GM12878 (cell line): ENCODE measurements around the gene HERC4. TPM values are rescaled to one million over a fixed set of nuclear protein-coding genes. Genes with fewer than 3 reads are reported as not detected.

Experiments
- ATAC-seq: fragments of 200-7000 bp; cut with Tn5 transposase; 3 replicates; pipeline ENCODE4 v1.9.1; 2020; ENCODE audit warnings: mild to moderate bottlenecking, moderate library complexity
- BruUV-seq: library from RNA; stranded (reverse); fragments of 400-500 nt; replicated peaks from 2 replicates; lab custom pipeline; 2021; lab: Mats Ljungman, UMichigan
- CTCF ChIA-PET: fragments of 300-600 bp; sonication (Branson Sonifier 250); formaldehyde crosslinking; extraction: SDS; loops from one replicate; lab custom pipeline; 2021; ENCODE audit warnings: inconsistent platforms; lab: Yijun Ruan, JAX
- POLR2A ChIA-PET: fragments of 350-600 bp; formaldehyde crosslinking; extraction: SDS; loops from one replicate; lab custom pipeline; 2021; ENCODE audit warnings: inconsistent platforms; lab: Charles Lee
- RAD21 ChIA-PET: fragments of 300-600 bp; sonication (Branson Sonifier 250); formaldehyde crosslinking; loops from one replicate; lab custom pipeline; 2023; ENCODE audit warnings: antibody characterized with exemption; ENCODE audit not compliant: unreplicated experiment; lab: Charles Lee
- SMC1A ChIA-PET: fragments of 300-600 bp; sonication (Branson Sonifier 250); formaldehyde crosslinking; loops from one replicate; lab custom pipeline; 2023; ENCODE audit not compliant: unreplicated experiment, uncharacterized antibody; lab: Charles Lee
- DNase-seq: peaks from one replicate; pipeline ENCODE4 v3.0.0-alpha.2; 2011; ENCODE audit warnings: low read depth, low spot score
- FAIRE-seq: peaks from 3 replicates; lab custom pipeline; 2011; peaks lifted over from hg19 to GRCh38; lab: Jason Lieb, UNC
- H2AFZ ChIP-seq: 2 replicates; pipeline ENCODE4 v1.6.0; 2011; ENCODE audit warnings: low read depth, low read length, control low read depth; ENCODE audit not compliant: control insufficient read depth
- H3K27ac ChIP-seq: 2 replicates; pipeline ENCODE4 v1.5.1; 2011; ENCODE audit warnings: control low read depth; ENCODE audit not compliant: control insufficient read depth, insufficient read depth
- H3K27me3 ChIP-seq, 2 experiments: replicated peaks in 1 of 2; 2 replicates each; pipeline versions ENCODE4 v1.6.0 to v1.6.1; 2011; ENCODE audit warnings: low read length in 1 of 2; ENCODE audit not compliant: control insufficient read depth in 2 of 2, insufficient read depth in 2 of 2
- H3K36me3 ChIP-seq, 2 experiments: 2 replicates each; pipeline ENCODE4 v1.5.1; 2011; ENCODE audit warnings: low read length in 1 of 2; ENCODE audit not compliant: control insufficient read depth in 2 of 2, insufficient read depth in 2 of 2
- H3K4me1 ChIP-seq: 2 replicates; pipeline ENCODE4 v1.6.1; 2011; ENCODE audit warnings: mild to moderate bottlenecking, low read length, moderate library complexity, mixed read lengths; ENCODE audit not compliant: control insufficient read depth, insufficient read depth
- H3K4me2 ChIP-seq: 2 replicates; pipeline ENCODE4 v1.6.0; 2011; ENCODE audit warnings: control low read depth; ENCODE audit not compliant: control insufficient read depth, insufficient read depth
- H3K4me3 ChIP-seq: fragments of 200-600 bp; sonication (generic); 2 replicates; pipeline ENCODE4 v1.5.1; 2016
- H3K79me2 ChIP-seq: 2 replicates; pipeline ENCODE4 v1.6.0; 2011; ENCODE audit warnings: low read length; ENCODE audit not compliant: control insufficient read depth, insufficient read depth
- H3K9ac ChIP-seq: 2 replicates; pipeline ENCODE4 v1.8.0; 2011; ENCODE audit warnings: low read length, control low read depth, mixed read lengths; ENCODE audit not compliant: control insufficient read depth, insufficient read depth
- H3K9me3 ChIP-seq: replicated peaks from 3 replicates; pipeline ENCODE4 v1.5.1; 2011; ENCODE audit warnings: mild to moderate bottlenecking, low read length; ENCODE audit not compliant: control insufficient read depth, insufficient read depth
- H4K20me1 ChIP-seq: 2 replicates; pipeline ENCODE4 v1.6.0; 2011; ENCODE audit not compliant: control insufficient read depth, insufficient read depth
- E4F1 ChIP-seq: fragments of 450-650 bp; IDR thresholded peaks from 2 replicates; pipeline ENCODE4 v1.6.1; 2018; ENCODE audit warnings: borderline replicate concordance, mild to moderate bottlenecking; ENCODE audit not compliant: partially characterized antibody
- EP300 ChIP-seq, 2 experiments: fragments of 150-350 bp in 1 of 2; IDR thresholded peaks; 2 replicates each; pipeline ENCODE4 v1.6.1; 2011 to 2012; ENCODE audit warnings: low read depth in 2 of 2, low read length in 2 of 2, borderline replicate concordance in 1 of 2, improper control_type of control experiment in 1 of 2, inconsistent platforms in 1 of 2; ENCODE audit not compliant: control insufficient read depth in 1 of 2
- JUNB ChIP-seq: IDR thresholded peaks from 2 replicates; pipeline ENCODE4 v1.6.1; 2016; ENCODE audit warnings: antibody characterized with exemption, mild to moderate bottlenecking
- KAT2A ChIP-seq: conservative IDR thresholded peaks from 2 replicates; pipeline ENCODE4 v1.6.1; 2011; ENCODE audit warnings: low read depth, low read length; ENCODE audit not compliant: control insufficient read depth
- MTA2 ChIP-seq: fragments of 450-650 bp; IDR thresholded peaks from 2 replicates; pipeline ENCODE4 v1.6.1; 2016; ENCODE audit warnings: low read depth, mild to moderate bottlenecking, moderate library complexity
- RCOR1 ChIP-seq: conservative IDR thresholded peaks from 2 replicates; pipeline ENCODE4 v1.6.1; 2012; ENCODE audit warnings: low read depth, low read length, improper control_type of control experiment
- SPI1 ChIP-seq: IDR thresholded peaks from 2 replicates; pipeline ENCODE4 v1.6.1; 2011; ENCODE audit warnings: low read depth, mild to moderate bottlenecking, low read length, moderate library complexity, borderline replicate concordance; ENCODE audit not compliant: insufficient read depth
- USF2 ChIP-seq: IDR thresholded peaks from 2 replicates; pipeline ENCODE4 v1.6.1; 2011; ENCODE audit warnings: low read depth, low read length, improper control_type of control experiment, borderline replicate concordance
- YBX1 ChIP-seq: fragments of 450-650 bp; IDR thresholded peaks from 2 replicates; pipeline ENCODE4 v1.6.1; 2016; ENCODE audit warnings: antibody characterized with exemption
- WGBS: methylation state at CpG from one replicate; pipeline ENCODE4 v1.1.6; 2016; ENCODE audit warnings: low lambda C conversion rate; ENCODE audit not compliant: insufficient replicate concordance, insufficient coverage; ENCODE audit errors: missing lambda C conversion rate; 5-methylcytosine and 5-hydroxymethylcytosine counted together
- in situ Hi-C: fragments of 300-500 bp; cut with MboI; formaldehyde crosslinking; loops from 9 replicates; pipeline ENCODE4 v1.14.3; 2018; ENCODE audit warnings: mixed read lengths
- intact Hi-C: fragments of 100-400 bp; cut with micrococcal nuclease; formaldehyde crosslinking; loops from one replicate; pipeline ENCODE4 v1.14.2; 2022; ENCODE audit not compliant: unreplicated experiment
- polyA plus RNA-seq, 11 experiments: library from polyadenylated mRNA; depleted of rRNA in 4 of 11; unstranded in 6 of 11; stranded (reverse) in 5 of 11; fragments of >200 nt; fragmentation: Nextera tagmentation in 4 of 11; fragmentation: Illumina TruSeq in 1 of 11; extraction: Ambion mirVana in 4 of 11; extraction: Trizol in 1 of 11; gene quantifications; 1 replicate in 1 of 11; 2 replicates in 10 of 11; pipeline versions ENCODE4 v1.2.1 to v1.2.3, GENCODE V29; 2011 to 2016; ENCODE audit warnings: inconsistent platforms in 2 of 11, missing spikeins in 2 of 11, low read depth in 1 of 11
- total RNA-seq, 4 experiments: library from RNA; depleted of rRNA in 3 of 4; stranded (reverse); fragments of >200 nt in 3 of 4; fragmentation: Illumina TruSeq in 1 of 4; extraction: Trizol in 1 of 4; gene quantifications; 2 replicates each; pipeline versions ENCODE4 v1.2.1 to v1.2.3, GENCODE V29; 2013 to 2021

HERC4 gene
- total and polyA plus RNA-seq, 10 of the 15 experiments (the other 5 are each of a cell fraction or from before 2014, with no cell fraction given) = 9.7 to 36.8 (median 23.4) TPM

- WGBS = 4% methylated on average over 1 of the region's 1 CpG
- H3K27ac ChIP-seq = no peak overlapping the region
- no peaks in the 10 kb centered on the region; a peak in 1 of 4 replicates for H3K27me3 ChIP-seq
- no peak overlapping the region for H2AFZ ChIP-seq
- no peaks in the 10 kb centered on the region for H3K36me3 ChIP-seq
- FAIRE-seq = no peak
- BruUV-seq = no TSS peak
- H3K79me2 ChIP-seq = no peaks in the 10 kb centered on the region
- ChIA-PET RAD21 (interaction anchor here (1.4 kb wide), 1 partner anchor 74 kb away, joined by 6 read pairs; no protein-coding TSS in a partner anchor), CTCF (interaction anchor here (0.6 to 2.6 kb wide), 5 partner anchors 68 to 222 kb away, joined by 3 to 13 read pairs (median 5); no protein-coding TSS in a partner anchor)
- H3K4me3 ChIP-seq = no peak overlapping the region
- no peak for TF ChIP-seq MTA2
- TF ChIP-seq, all 136 proteins: peak for 0
- no peak for DNase-seq
- POLR2A ChIA-PET = no interaction called here
- no peaks in the 10 kb centered on the region for H3K9me3 ChIP-seq
- ATAC-seq = no peak
- intact Hi-C loops = loop anchor here (2.0 to 5.0 kb wide), 2 partner anchors 73 to 125 kb away; no protein-coding TSS in a partner anchor
- SMC1A ChIA-PET = interaction anchor here (1.0 to 1.6 kb wide), 3 partner anchors 17 to 222 kb away, joined by 3 to 4 read pairs (median 4); no protein-coding TSS in a partner anchor
- no peak overlapping the region for H3K9ac ChIP-seq
- no peak overlapping the region for H3K4me2 ChIP-seq
- in situ Hi-C loops = no loop called here
- H3K4me1 ChIP-seq = peaks cover 2% of the 10 kb centered on the region; the same call in 1 of the 2 replicates
- no peaks in the 10 kb centered on the region for H4K20me1 ChIP-seq
Observed at GRCh38 chr10:68083953-68084352, 8.9 kb upstream of the HERC4 start.

- no peaks in the 10 kb centered on the region for H3K79me2 ChIP-seq
- no peaks in the 10 kb centered on the region for H4K20me1 ChIP-seq
- H3K4me2 ChIP-seq = no peak overlapping the region
- BruUV-seq = no TSS peak
- FAIRE-seq = no peak
- in situ Hi-C loops (no loop called here), intact Hi-C loops (loop anchor here (2.0 to 5.0 kb wide), 2 partner anchors 74 to 126 kb away; no protein-coding TSS in a partner anchor)
- no peaks in the 10 kb centered on the region; a peak in 1 of 4 replicates for H3K27me3 ChIP-seq
- no peaks in the 10 kb centered on the region for H3K9me3 ChIP-seq
- 43% methylated on average over 1 of the region's 1 CpG for WGBS
- ChIA-PET SMC1A (interaction anchor here (0.7 to 1.6 kb wide), 7 partner anchors 15 to 295 kb away, joined by 3 to 6 read pairs (median 4); no protein-coding TSS in a partner anchor), POLR2A (no interaction called here), CTCF (interaction anchor here (1.0 to 2.6 kb wide), 6 partner anchors 73 to 219 kb away, joined by 3 to 13 read pairs (median 6); no protein-coding TSS in a partner anchor), RAD21 (interaction anchor here (0.9 to 1.4 kb wide), 4 partner anchors 73 to 228 kb away, joined by 4 to 6 read pairs (median 6); no protein-coding TSS in a partner anchor)
- H2AFZ ChIP-seq = no peak overlapping the region
- no peak for DNase-seq
- no peaks in the 10 kb centered on the region for H3K4me1 ChIP-seq
- H3K36me3 ChIP-seq = no peaks in the 10 kb centered on the region
- no peak for ATAC-seq
- H3K4me3 ChIP-seq = no peak overlapping the region
- no peak overlapping the region for H3K27ac ChIP-seq
- no peak overlapping the region for H3K9ac ChIP-seq
- TF ChIP-seq YBX1 = no peak
- no peak for TF ChIP-seq EP300 (IDR thresholded peaks at IDR 0.05; ENCODE audit: borderline replicate concordance in 1 of 2, control insufficient read depth in 1 of 2, low read depth in 2 of 2, low read length in 2 of 2)
- no peak for TF ChIP-seq SPI1
- TF ChIP-seq E4F1 = no peak
- TF ChIP-seq USF2 = no peak
- no peak for TF ChIP-seq KAT2A
- TF ChIP-seq RCOR1 = no peak
- no peak for TF ChIP-seq JUNB
Observed at GRCh38 chr10:68082872-68083271, 7.8 kb upstream of the HERC4 start.
